ENCODE results near the gene PEX5L. TPM values are rescaled to one million over a fixed set of nuclear protein-coding genes. Genes with fewer than 3 reads are reported as not detected.
"Not testable (repeated sequence)": the region's sequence is repeated elsewhere in the genome, so short reads cannot be mapped to it uniquely, and the experiment has no call there.

PEX5L gene
- polyA plus RNA-seq, 4 donors: 0.23 to 0.78 (median 0.48) TPM

- no peak for DNase-seq (ENCODE audit: low read depth in 4 of 4, low spot score in 3 of 4)
These were observed 18.9 kb downstream of the PEX5L start for GRCh38 chr3:180017846-180018245.

GRCh38 chr3:180011927-180012326 lies 24.8 kb downstream of the PEX5L start:
- DNase-seq (ENCODE audit: low read depth in 4 of 4, low spot score in 3 of 4): no peak

- DNase-seq (ENCODE audit: low read depth in 4 of 4, low spot score in 3 of 4): not testable (repeated sequence)
These were observed 28.4 kb downstream of the PEX5L start for GRCh38 chr3:180008318-180008717.

- DNase-seq (ENCODE audit: low read depth in 4 of 4, low spot score in 3 of 4): no peak
These were observed 32.2 kb downstream of the PEX5L start for GRCh38 chr3:180004542-180004941.

GRCh38 chr3:180002006-180002405 lies 34.7 kb downstream of the PEX5L start:
- DNase-seq (ENCODE audit: low read depth in 4 of 4, low spot score in 3 of 4): no peak

GRCh38 chr3:180000500-180000899 lies 36.2 kb downstream of the PEX5L start:
- no peak for DNase-seq (ENCODE audit: low read depth in 4 of 4, low spot score in 3 of 4)

- DNase-seq (ENCODE audit: low read depth in 4 of 4, low spot score in 3 of 4): no peak
These were observed 41.3 kb downstream of the PEX5L start for GRCh38 chr3:179995406-179995805.

GRCh38 chr3:179991883-179992282 lies 44.9 kb downstream of the PEX5L start:
- DNase-seq (ENCODE audit: low read depth in 4 of 4, low spot score in 3 of 4): no peak

GRCh38 chr3:179991104-179991503 lies 45.6 kb downstream of the PEX5L start:
- DNase-seq (ENCODE audit: low read depth in 4 of 4, low spot score in 3 of 4): no peak

GRCh38 chr3:179981646-179982045 lies 55.1 kb downstream of the PEX5L start:
- DNase-seq (ENCODE audit: low read depth in 4 of 4, low spot score in 3 of 4): no peak

- no peak for DNase-seq (ENCODE audit: low read depth in 4 of 4, low spot score in 3 of 4)
These were observed 59.4 kb downstream of the PEX5L start for GRCh38 chr3:179977356-179977755.

- no peak for DNase-seq (ENCODE audit: low read depth in 4 of 4, low spot score in 3 of 4)
These were observed 62.8 kb downstream of the PEX5L start for GRCh38 chr3:179973931-179974361.

- DNase-seq (ENCODE audit: low read depth in 4 of 4, low spot score in 3 of 4): no peak
These were observed 63.8 kb downstream of the PEX5L start for GRCh38 chr3:179972881-179973423.

- no peak for DNase-seq (ENCODE audit: low read depth in 4 of 4, low spot score in 3 of 4)
These were observed 65.5 kb downstream of the PEX5L start for GRCh38 chr3:179971280-179971679.

GRCh38 chr3:179970746-179971145 lies 66.0 kb downstream of the PEX5L start:
- DNase-seq (ENCODE audit: low read depth in 4 of 4, low spot score in 3 of 4): no peak

- no peak for DNase-seq (ENCODE audit: low read depth in 4 of 4, low spot score in 3 of 4)
These were observed 67.2 kb downstream of the PEX5L start for GRCh38 chr3:179969525-179969924.

GRCh38 chr3:179967622-179968021 lies 69.1 kb downstream of the PEX5L start:
- no peak for DNase-seq (ENCODE audit: low read depth in 4 of 4, low spot score in 3 of 4)

GRCh38 chr3:179964890-179965289 lies 71.8 kb downstream of the PEX5L start:
- DNase-seq (ENCODE audit: low read depth in 4 of 4, low spot score in 3 of 4): no peak

GRCh38 chr3:179962629-179963387 lies 73.9 kb downstream of the PEX5L start:
- DNase-seq (ENCODE audit: low read depth in 4 of 4, low spot score in 3 of 4): no peak

- DNase-seq (ENCODE audit: low read depth in 4 of 4, low spot score in 3 of 4): no peak
These were observed 75.0 kb downstream of the PEX5L start for GRCh38 chr3:179961703-179962078.

GRCh38 chr3:179961071-179961702 lies 75.5 kb downstream of the PEX5L start:
- no peak for DNase-seq (ENCODE audit: low read depth in 4 of 4, low spot score in 3 of 4)

GRCh38 chr3:179958759-179959158 lies 78.0 kb downstream of the PEX5L start:
- no peak for DNase-seq (ENCODE audit: low read depth in 4 of 4, low spot score in 3 of 4)
